Loucy (cell line): ENCODE results near the gene GAK.

Experiments
- H2AFZ ChIP-seq: fragments of 200-600 bp; sonication (generic); 2 replicates; pipeline ENCODE4 v1.6.0; 2016; ENCODE audit warnings: antibody characterized with exemption, mild to moderate bottlenecking, low read length, moderate library complexity
- H3F3A ChIP-seq: fragments of 200-600 bp; 2 replicates; pipeline ENCODE4 v1.6.0; 2016; ENCODE audit warnings: antibody characterized with exemption, low read depth, mild to moderate bottlenecking
- H3K27me3 ChIP-seq: fragments of 200-600 bp; sonication (generic); 2 replicates; pipeline ENCODE4 v1.6.1; 2014; ENCODE audit warnings: low read length, mild to moderate bottlenecking; ENCODE audit not compliant: insufficient read depth, poor library complexity, severe bottlenecking
- H3K36me3 ChIP-seq: fragments of 200-600 bp; sonication (generic); 2 replicates; pipeline ENCODE4 v1.6.1; 2016; ENCODE audit warnings: low read length; ENCODE audit not compliant: insufficient read depth
- H3K4me1 ChIP-seq: fragments of 200-600 bp; sonication (generic); 2 replicates; pipeline ENCODE4 v1.5.1; 2014; ENCODE audit warnings: low read length, mild to moderate bottlenecking; ENCODE audit not compliant: insufficient read depth, poor library complexity, severe bottlenecking
- H3K4me2 ChIP-seq: fragments of 200-600 bp; sonication (generic); 2 replicates; pipeline ENCODE4 v1.6.0; 2014; ENCODE audit warnings: antibody characterized with exemption, low read length, low read depth, mild to moderate bottlenecking; ENCODE audit not compliant: poor library complexity, severe bottlenecking
- H3K4me3 ChIP-seq: fragments of 200-600 bp; sonication (generic); 2 replicates; pipeline ENCODE4 v1.5.1; 2014; ENCODE audit warnings: low read length, mild to moderate bottlenecking, mixed read lengths; ENCODE audit not compliant: poor library complexity, severe bottlenecking
- H3K79me2 ChIP-seq: fragments of 200-600 bp; sonication (generic); 2 replicates; pipeline ENCODE4 v1.6.1; 2014; ENCODE audit warnings: low read length; ENCODE audit not compliant: insufficient read depth
- H3K9ac ChIP-seq: fragments of 200-600 bp; sonication (generic); 2 replicates; pipeline ENCODE4 v1.6.0; 2014; ENCODE audit warnings: mild to moderate bottlenecking, low read depth, low read length, moderate library complexity; ENCODE audit not compliant: poor library complexity, severe bottlenecking
- H3K9me2 ChIP-seq: fragments of 200-600 bp; sonication (generic); replicated peaks from 2 replicates; pipeline ENCODE4 v1.6.1; 2016; ENCODE audit warnings: low read depth, low read length, mixed read lengths
- H3K9me3 ChIP-seq: fragments of 200-600 bp; sonication (generic); 2 replicates; pipeline ENCODE4 v1.6.1; 2014; ENCODE audit warnings: mild to moderate bottlenecking, antibody characterized with exemption, low read length, low read depth; ENCODE audit not compliant: insufficient read depth
- H4K20me1 ChIP-seq: fragments of 200-600 bp; sonication (generic); 2 replicates; pipeline ENCODE4 v1.6.0; 2014; ENCODE audit warnings: antibody characterized with exemption, low read length, mild to moderate bottlenecking; ENCODE audit not compliant: insufficient read depth, poor library complexity, severe bottlenecking
- CTCF ChIP-seq: fragments of 200-600 bp; sonication (generic); conservative IDR thresholded peaks from 2 replicates; pipeline ENCODE4 v1.5.1; 2014; ENCODE audit warnings: mild to moderate bottlenecking, antibody characterized with exemption, low read length
- EZH2phosphoT487 ChIP-seq: fragments of 200-600 bp; IDR thresholded peaks from 2 replicates; pipeline ENCODE4 v1.6.1; 2018; ENCODE audit warnings: antibody characterized with exemption, mild to moderate bottlenecking, moderate library complexity, borderline replicate concordance

GAK gene

GRCh38 chr4:964346-965025 lies 32.4 kb upstream of the GAK start:
- TF ChIP-seq CTCF (no peak), EZH2phosphoT487 (no peak)
- no peaks in the 10 kb centered on the region for H3K79me2 ChIP-seq
- no peak overlapping the region for H2AFZ ChIP-seq
- H3K4me3 ChIP-seq: no peak overlapping the region
- no peaks in the 10 kb centered on the region for H3F3A ChIP-seq
- H3K36me3 ChIP-seq: no peaks in the 10 kb centered on the region
- no peak overlapping the region for H3K4me2 ChIP-seq
- no peaks in the 10 kb centered on the region for H3K27me3 ChIP-seq
- H3K9me3 ChIP-seq: no peaks in the 10 kb centered on the region
- H3K9me2 ChIP-seq: no peaks in the 10 kb centered on the region
- no peak overlapping the region for H3K9ac ChIP-seq
- H4K20me1 ChIP-seq: no peaks in the 10 kb centered on the region
- no peaks in the 10 kb centered on the region for H3K4me1 ChIP-seq

GRCh38 chr4:963276-964225 lies 31.4 kb upstream of the GAK start:
- Histone ChIP-seq H3K4me2 (no peak overlapping the region), H3K27me3 (no peaks in the 10 kb centered on the region), H3K9me2 (no peaks in the 10 kb centered on the region), H3K9ac (no peak overlapping the region), H3K36me3 (no peaks in the 10 kb centered on the region), H3K9me3 (no peaks in the 10 kb centered on the region), H4K20me1 (no peaks in the 10 kb centered on the region), H3K4me3 (no peak overlapping the region), H3K79me2 (no peaks in the 10 kb centered on the region), H3K4me1 (no peaks in the 10 kb centered on the region), H2AFZ (no peak overlapping the region), H3F3A (no peaks in the 10 kb centered on the region)
- TF ChIP-seq EZH2phosphoT487 (no peak), CTCF (no peak)

GRCh38 chr4:962231-963208 lies 30.4 kb upstream of the GAK start:
- no peaks in the 10 kb centered on the region for H3K9me3 ChIP-seq
- no peaks in the 10 kb centered on the region for H3K36me3 ChIP-seq
- no peak overlapping the region for H3K4me3 ChIP-seq
- no peak overlapping the region for H2AFZ ChIP-seq
- no peaks in the 10 kb centered on the region for H3F3A ChIP-seq
- H4K20me1 ChIP-seq: no peaks in the 10 kb centered on the region
- H3K27me3 ChIP-seq: no peaks in the 10 kb centered on the region
- TF ChIP-seq EZH2phosphoT487 (no peak), CTCF (no peak)
- H3K79me2 ChIP-seq: no peaks in the 10 kb centered on the region
- H3K9ac ChIP-seq: no peak overlapping the region
- H3K4me1 ChIP-seq: no peaks in the 10 kb centered on the region
- H3K4me2 ChIP-seq: no peak overlapping the region
- no peaks in the 10 kb centered on the region for H3K9me2 ChIP-seq
